GM12878 (cell line): Measurements from ENCODE around the gene NAV2.

Experiments
- ASH2L ChIP-seq: fragments of 300-600, 200-600 bp; sonication (generic); IDR thresholded peaks from 2 replicates; pipeline ENCODE4 v1.6.1; 2017; ENCODE audit warnings: low read depth, mild to moderate bottlenecking, borderline replicate concordance
- EP300 ChIP-seq, 2 experiments: fragments of 150-350 bp in 1 of 2; IDR thresholded peaks; 2 replicates each; pipeline ENCODE4 v1.6.1; 2011 to 2012; ENCODE audit warnings: low read depth in 2 of 2, low read length in 2 of 2, borderline replicate concordance in 1 of 2, improper control_type of control experiment in 1 of 2, inconsistent platforms in 1 of 2; ENCODE audit not compliant: control insufficient read depth in 1 of 2
- JUND ChIP-seq: IDR thresholded peaks from 2 replicates; pipeline ENCODE4 v1.6.1; 2012; ENCODE audit warnings: low read depth, mild to moderate bottlenecking, low read length, improper control_type of control experiment, moderate library complexity
- NFIC ChIP-seq: IDR thresholded peaks from 2 replicates; pipeline ENCODE4 v1.6.1; 2012; ENCODE audit warnings: low read depth, mild to moderate bottlenecking, inconsistent platforms, low read length, moderate library complexity
- SMC3 ChIP-seq: IDR thresholded peaks from 2 replicates; pipeline ENCODE4 v1.6.1; 2011; ENCODE audit warnings: low read length, improper control_type of control experiment, borderline replicate concordance
- SP1 ChIP-seq: IDR thresholded peaks from one replicate; pipeline ENCODE4 v1.6.1; 2011; ENCODE audit warnings: low read depth, low read length
- STAT1 ChIP-seq: fragments of 450-650 bp; conservative IDR thresholded peaks from 2 replicates; pipeline ENCODE4 v1.6.1; 2014; ENCODE audit warnings: antibody characterized with exemption, mild to moderate bottlenecking
- ZNF274 ChIP-seq: IDR thresholded peaks from one replicate; pipeline ENCODE4 v1.8.0; 2011; ENCODE audit not compliant: insufficient read length, insufficient read depth
- TF ChIP-seq, protein P1 (sequence below): IDR thresholded peaks from 2 replicates; pipeline ENCODE4 v1.6.1; 2011; ENCODE audit warnings: low read depth, mild to moderate bottlenecking, low read length, moderate library complexity, borderline replicate concordance; ENCODE audit errors: extremely low read depth
- TF ChIP-seq, protein P2 (sequence below), 3 experiments: IDR thresholded peaks in 2 of 3; conservative IDR thresholded peaks in 1 of 3; 2 replicates each; pipeline ENCODE4 v1.5.1; 2011; ENCODE audit warnings: low read depth in 3 of 3, low read length in 3 of 3, mild to moderate bottlenecking in 3 of 3, control low read depth in 2 of 3, moderate library complexity in 2 of 3, inconsistent platforms in 1 of 3, mixed read lengths in 1 of 3; ENCODE audit not compliant: control insufficient read depth in 2 of 3, insufficient read depth in 1 of 3; ENCODE audit errors: extremely low read depth in 1 of 3
- TF ChIP-seq, protein P3 (sequence below): fragments of 450-650 bp; formaldehyde crosslinking; IDR thresholded peaks from 2 replicates; pipeline ENCODE4 v1.4.0; 2022; ENCODE audit warnings: mild to moderate bottlenecking, moderate library complexity
- TF ChIP-seq, protein P4 (sequence below): IDR thresholded peaks from 2 replicates; pipeline ENCODE4 v1.6.1; 2011; ENCODE audit warnings: borderline replicate concordance, low read depth, mild to moderate bottlenecking, moderate library complexity, low read length; ENCODE audit not compliant: insufficient read depth, poor library complexity, severe bottlenecking

DNA sequence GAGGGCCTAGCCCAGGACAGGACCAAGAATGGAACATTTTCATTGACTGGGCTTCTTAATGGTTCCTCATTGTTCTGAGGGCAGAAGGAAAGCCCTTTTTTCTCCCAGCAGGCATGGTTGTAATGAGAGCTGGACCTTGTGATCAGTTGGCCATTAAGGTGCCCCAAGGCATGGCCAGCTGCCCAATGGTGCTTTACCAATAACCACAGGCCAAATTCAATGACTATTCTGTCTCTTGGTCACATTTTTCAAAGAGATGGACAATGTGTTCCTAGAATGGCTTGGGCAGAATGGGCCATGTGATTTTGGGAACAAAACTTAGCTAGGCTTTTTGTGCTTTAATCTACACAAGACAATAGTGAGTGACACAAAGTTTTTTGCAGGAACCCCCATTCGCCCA is 7.3 kb downstream of the NAV2 start:
- no peak for TF ChIP-seq JUND
- no peak for TF ChIP-seq EP300 (IDR thresholded peaks at IDR 0.05; ENCODE audit: borderline replicate concordance in 1 of 2, control insufficient read depth in 1 of 2, low read depth in 2 of 2, low read length in 2 of 2)
- TF ChIP-seq, protein P1, sequence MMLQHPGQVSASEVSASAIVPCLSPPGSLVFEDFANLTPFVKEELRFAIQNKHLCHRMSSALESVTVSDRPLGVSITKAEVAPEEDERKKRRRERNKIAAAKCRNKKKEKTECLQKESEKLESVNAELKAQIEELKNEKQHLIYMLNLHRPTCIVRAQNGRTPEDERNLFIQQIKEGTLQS = no peak
- TF ChIP-seq, protein P2, sequence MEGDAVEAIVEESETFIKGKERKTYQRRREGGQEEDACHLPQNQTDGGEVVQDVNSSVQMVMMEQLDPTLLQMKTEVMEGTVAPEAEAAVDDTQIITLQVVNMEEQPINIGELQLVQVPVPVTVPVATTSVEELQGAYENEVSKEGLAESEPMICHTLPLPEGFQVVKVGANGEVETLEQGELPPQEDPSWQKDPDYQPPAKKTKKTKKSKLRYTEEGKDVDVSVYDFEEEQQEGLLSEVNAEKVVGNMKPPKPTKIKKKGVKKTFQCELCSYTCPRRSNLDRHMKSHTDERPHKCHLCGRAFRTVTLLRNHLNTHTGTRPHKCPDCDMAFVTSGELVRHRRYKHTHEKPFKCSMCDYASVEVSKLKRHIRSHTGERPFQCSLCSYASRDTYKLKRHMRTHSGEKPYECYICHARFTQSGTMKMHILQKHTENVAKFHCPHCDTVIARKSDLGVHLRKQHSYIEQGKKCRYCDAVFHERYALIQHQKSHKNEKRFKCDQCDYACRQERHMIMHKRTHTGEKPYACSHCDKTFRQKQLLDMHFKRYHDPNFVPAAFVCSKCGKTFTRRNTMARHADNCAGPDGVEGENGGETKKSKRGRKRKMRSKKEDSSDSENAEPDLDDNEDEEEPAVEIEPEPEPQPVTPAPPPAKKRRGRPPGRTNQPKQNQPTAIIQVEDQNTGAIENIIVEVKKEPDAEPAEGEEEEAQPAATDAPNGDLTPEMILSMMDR (IDR thresholded peaks at IDR 0.05 in 2 of 3, conservative IDR thresholded peaks at IDR 0.05 in 1 of 3; ENCODE audit: control insufficient read depth in 2 of 3, extremely low read depth in 1 of 3, insufficient read depth in 1 of 3, low read depth in 3 of 3, low read length in 3 of 3) = no peak
- no peak for TF ChIP-seq SP1
- TF ChIP-seq NFIC = no peak
- TF ChIP-seq STAT1 = no peak
- no peak for TF ChIP-seq SMC3
- TF ChIP-seq, protein P3, sequence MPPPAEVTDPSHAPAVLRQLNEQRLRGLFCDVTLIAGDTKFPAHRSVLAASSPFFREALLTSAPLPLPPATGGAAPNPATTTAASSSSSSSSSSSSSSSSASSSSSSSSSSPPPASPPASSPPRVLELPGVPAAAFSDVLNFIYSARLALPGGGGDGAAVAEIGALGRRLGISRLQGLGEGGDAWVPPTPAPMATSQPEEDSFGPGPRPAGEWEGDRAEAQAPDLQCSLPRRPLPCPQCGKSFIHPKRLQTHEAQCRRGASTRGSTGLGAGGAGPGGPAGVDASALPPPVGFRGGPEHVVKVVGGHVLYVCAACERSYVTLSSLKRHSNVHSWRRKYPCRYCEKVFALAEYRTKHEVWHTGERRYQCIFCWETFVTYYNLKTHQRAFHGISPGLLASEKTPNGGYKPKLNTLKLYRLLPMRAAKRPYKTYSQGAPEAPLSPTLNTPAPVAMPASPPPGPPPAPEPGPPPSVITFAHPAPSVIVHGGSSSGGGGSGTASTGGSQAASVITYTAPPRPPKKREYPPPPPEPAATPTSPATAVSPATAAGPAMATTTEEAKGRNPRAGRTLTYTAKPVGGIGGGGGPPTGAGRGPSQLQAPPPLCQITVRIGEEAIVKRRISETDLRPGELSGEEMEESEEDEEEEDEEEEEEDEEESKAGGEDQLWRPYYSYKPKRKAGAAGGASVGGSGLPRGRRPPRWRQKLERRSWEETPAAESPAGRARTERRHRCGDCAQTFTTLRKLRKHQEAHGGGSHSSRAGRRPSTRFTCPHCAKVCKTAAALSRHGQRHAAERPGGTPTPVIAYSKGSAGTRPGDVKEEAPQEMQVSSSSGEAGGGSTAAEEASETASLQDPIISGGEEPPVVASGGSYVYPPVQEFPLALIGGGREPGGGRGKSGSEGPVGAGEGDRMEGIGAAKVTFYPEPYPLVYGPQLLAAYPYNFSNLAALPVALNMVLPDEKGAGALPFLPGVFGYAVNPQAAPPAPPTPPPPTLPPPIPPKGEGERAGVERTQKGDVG (CRISPR knock-in tag) = no peak
- TF ChIP-seq, protein P4, sequence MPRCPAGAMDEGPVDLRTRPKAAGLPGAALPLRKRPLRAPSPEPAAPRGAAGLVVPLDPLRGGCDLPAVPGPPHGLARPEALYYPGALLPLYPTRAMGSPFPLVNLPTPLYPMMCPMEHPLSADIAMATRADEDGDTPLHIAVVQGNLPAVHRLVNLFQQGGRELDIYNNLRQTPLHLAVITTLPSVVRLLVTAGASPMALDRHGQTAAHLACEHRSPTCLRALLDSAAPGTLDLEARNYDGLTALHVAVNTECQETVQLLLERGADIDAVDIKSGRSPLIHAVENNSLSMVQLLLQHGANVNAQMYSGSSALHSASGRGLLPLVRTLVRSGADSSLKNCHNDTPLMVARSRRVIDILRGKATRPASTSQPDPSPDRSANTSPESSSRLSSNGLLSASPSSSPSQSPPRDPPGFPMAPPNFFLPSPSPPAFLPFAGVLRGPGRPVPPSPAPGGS = no peak
- TF ChIP-seq ZNF274 = no peak
- TF ChIP-seq ASH2L = no peak
